Stimulated activated naive CD4-positive, alpha-beta T cell treated with Interleukin-2 at 50 U/mL for 16 hours (primary cell): ENCODE results near the gene LRRC8B.

Experiments used
- DNase-seq: peaks from one replicate; lab custom pipeline; 2025; lab: John Stamatoyannopoulos, UW

Gene LRRC8B

GRCh38 chr1:89633800-89634625 is 109.4 kb downstream of the LRRC8B start:
- peak; percentile 31 for DNase-seq

GRCh38 chr1:89635825-89636815 is 111.5 kb downstream of the LRRC8B start:
- no peak for DNase-seq

- DNase-seq, result no peak
Measured at GRCh38 chr1:89637496-89637895, 112.9 kb downstream of the LRRC8B start.

- no peak for DNase-seq
Measured at GRCh38 chr1:89640440-89640839, 115.8 kb downstream of the LRRC8B start.

- no peak for DNase-seq
Measured at GRCh38 chr1:89641781-89642180, 117.2 kb downstream of the LRRC8B start.

GRCh38 chr1:89643577-89643976 is 118.9 kb downstream of the LRRC8B start:
- DNase-seq, result no peak

GRCh38 chr1:89644119-89644814 is 119.6 kb downstream of the LRRC8B start:
- no peak for DNase-seq

- no peak for DNase-seq
Measured at GRCh38 chr1:89646259-89646658, 121.6 kb downstream of the LRRC8B start.
